Measurements from ENCODE around the gene SRRD.

Gene SRRD

DNA sequence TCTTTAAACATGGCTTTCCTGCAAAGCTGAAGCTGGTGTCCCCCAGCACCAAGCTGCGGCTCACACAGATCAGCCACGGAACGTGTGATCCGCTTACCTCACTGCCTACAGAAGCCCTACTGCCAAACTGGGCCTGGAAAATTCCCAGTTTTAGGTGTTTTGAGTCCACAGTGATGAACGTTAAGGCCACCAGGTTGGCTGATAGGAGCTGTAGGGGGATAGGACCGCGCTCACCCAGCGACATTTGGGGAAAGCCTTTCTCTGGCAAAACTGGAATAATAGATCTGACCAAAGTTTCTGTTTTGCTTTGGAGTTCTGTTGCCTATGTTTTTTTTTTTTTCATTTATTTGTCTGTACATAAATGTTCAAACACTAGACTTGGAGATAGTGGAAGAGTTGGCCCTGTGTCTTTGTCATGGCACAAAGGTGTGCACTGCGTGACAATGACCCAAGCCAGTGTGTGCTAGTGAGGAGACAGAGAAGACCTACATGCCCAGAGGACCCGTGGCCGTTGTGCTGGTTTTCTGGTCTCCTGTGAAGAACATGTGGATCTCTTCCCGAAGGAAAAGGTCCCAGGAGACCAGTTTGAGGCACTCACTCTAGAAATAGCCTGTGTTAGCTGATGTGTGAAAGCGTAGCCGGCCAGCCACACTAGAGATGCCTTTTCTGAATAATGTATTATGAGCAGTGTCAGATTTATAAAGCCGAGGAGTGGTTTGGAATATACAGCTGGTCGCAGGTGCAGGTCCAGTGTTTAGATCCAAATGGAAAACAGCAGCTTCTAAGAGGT, 39.6 kb upstream of the SRRD start:
- no peak overlapping the region for H3K4me2 ChIP-seq (ENCODE audit: low read length)

DNA sequence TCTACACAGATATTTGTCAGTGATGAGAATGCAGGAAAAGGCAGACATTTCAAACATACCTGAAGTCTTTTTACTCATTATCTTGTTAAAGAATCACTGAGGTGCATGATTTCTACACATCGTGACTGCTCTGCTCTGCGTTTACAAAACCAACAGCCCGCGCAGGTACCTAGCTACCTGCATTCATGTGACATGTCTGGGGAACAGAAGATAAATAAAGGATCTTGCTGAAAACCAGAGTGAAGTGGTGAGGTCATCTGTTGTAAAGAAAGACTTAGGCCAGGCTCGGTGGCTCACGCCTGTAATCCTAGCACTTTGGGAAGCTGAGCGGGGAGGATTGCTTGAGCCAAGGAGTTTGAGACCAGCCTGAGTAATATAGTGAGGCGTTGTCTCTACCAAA, 38.9 kb upstream of the SRRD start:
- TF ChIP-seq, protein P1, sequence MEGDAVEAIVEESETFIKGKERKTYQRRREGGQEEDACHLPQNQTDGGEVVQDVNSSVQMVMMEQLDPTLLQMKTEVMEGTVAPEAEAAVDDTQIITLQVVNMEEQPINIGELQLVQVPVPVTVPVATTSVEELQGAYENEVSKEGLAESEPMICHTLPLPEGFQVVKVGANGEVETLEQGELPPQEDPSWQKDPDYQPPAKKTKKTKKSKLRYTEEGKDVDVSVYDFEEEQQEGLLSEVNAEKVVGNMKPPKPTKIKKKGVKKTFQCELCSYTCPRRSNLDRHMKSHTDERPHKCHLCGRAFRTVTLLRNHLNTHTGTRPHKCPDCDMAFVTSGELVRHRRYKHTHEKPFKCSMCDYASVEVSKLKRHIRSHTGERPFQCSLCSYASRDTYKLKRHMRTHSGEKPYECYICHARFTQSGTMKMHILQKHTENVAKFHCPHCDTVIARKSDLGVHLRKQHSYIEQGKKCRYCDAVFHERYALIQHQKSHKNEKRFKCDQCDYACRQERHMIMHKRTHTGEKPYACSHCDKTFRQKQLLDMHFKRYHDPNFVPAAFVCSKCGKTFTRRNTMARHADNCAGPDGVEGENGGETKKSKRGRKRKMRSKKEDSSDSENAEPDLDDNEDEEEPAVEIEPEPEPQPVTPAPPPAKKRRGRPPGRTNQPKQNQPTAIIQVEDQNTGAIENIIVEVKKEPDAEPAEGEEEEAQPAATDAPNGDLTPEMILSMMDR (IDR thresholded peaks at IDR 0.05; ENCODE audit: low read depth, low read length), result no peak
- no peak for TF ChIP-seq EZH2phosphoT487 (IDR thresholded peaks at IDR 0.05; ENCODE audit: low read depth)
- Histone ChIP-seq H3K36me3 (replicated peaks; ENCODE audit: low read depth, low read length) (peaks cover 57% of the 10 kb centered on the region), H3K4me3 (ENCODE audit: low read length) (no peak overlapping the region), H3K27me3 (ENCODE audit: low read depth, low read length) (no peaks in the 10 kb centered on the region), H3K9ac (ENCODE audit: low read length) (no peak overlapping the region), H3K27ac (ENCODE audit: low read length) (no peak overlapping the region), H3K79me2 (ENCODE audit: low read length) (peaks cover 49% of the 10 kb centered on the region), H4K20me1 (ENCODE audit: insufficient read depth, low read length) (peaks cover 51% of the 10 kb centered on the region), H3K4me2 (ENCODE audit: low read length) (no peak overlapping the region), H2AFZ (ENCODE audit: low read depth, low read length) (no peak overlapping the region), H3K4me1 (ENCODE audit: low read length) (peaks cover 14% of the 10 kb centered on the region), H3K9me3 (ENCODE audit: insufficient read depth, low read length) (no peaks in the 10 kb centered on the region)

More for the DNA sequence above, 39.6 kb upstream of the SRRD start:
- no peaks in the 10 kb centered on the region for H3K9me3 ChIP-seq (ENCODE audit: insufficient read depth, low read length)
- no peaks in the 10 kb centered on the region for H3K27me3 ChIP-seq (ENCODE audit: low read depth, low read length)
- H2AFZ ChIP-seq (ENCODE audit: low read depth, low read length), result no peak overlapping the region
- no peak overlapping the region for H3K9ac ChIP-seq (ENCODE audit: low read length)
- no peak overlapping the region for H3K4me3 ChIP-seq (ENCODE audit: low read length)
- TF ChIP-seq, protein P1 (IDR thresholded peaks at IDR 0.05; ENCODE audit: low read depth, low read length), result no peak
- TF ChIP-seq EZH2phosphoT487 (IDR thresholded peaks at IDR 0.05; ENCODE audit: low read depth), result no peak
- H3K4me1 ChIP-seq (ENCODE audit: low read length), result peaks cover 14% of the 10 kb centered on the region
- peaks cover 57% of the 10 kb centered on the region for H4K20me1 ChIP-seq (ENCODE audit: insufficient read depth, low read length)
- peaks cover 56% of the 10 kb centered on the region for H3K79me2 ChIP-seq (ENCODE audit: low read length)
- H3K27ac ChIP-seq (ENCODE audit: low read length), result no peak overlapping the region
- peaks cover 62% of the 10 kb centered on the region for H3K36me3 ChIP-seq (replicated peaks; ENCODE audit: low read depth, low read length)

DNA sequence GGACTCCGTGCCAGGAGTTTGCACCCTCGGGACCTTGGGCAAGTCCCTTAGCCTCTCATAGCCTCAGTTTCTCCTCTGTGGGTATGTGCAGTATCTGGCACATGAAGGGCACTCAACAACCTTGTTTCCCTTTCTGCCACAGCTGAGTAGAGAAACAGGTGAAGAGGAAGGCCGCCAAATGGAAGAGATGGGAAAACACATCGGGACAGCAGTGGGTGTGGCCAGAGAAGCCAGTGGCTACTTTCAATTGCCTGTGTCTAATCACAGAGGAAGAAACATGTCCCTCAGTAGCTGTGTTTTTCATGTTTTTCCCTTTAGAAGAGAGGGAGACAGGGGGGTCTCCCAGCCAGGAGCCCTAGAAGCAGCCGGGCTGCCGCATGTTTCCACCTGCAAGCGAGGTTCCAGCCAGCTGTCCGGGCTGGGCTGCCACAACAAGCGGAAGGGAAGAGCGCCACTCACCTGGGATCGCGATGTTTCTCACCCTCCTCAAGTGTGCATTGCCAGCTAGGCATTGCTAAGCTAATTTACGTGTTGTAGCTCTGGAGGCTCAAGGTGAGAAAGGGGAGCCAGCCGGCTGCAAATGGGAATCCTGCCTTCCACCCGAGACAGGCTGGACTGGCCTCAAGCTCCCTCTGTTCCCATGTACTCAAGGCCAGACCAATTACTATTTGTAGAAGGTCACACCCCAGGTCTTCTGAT, 38.0 kb upstream of the SRRD start:
- Histone ChIP-seq H4K20me1 (ENCODE audit: insufficient read depth, low read length) (peaks cover 44% of the 10 kb centered on the region), H3K4me3 (ENCODE audit: low read length) (no peak overlapping the region), H3K4me2 (ENCODE audit: low read length) (no peak overlapping the region), H3K9me3 (ENCODE audit: insufficient read depth, low read length) (no peaks in the 10 kb centered on the region), H3K4me1 (ENCODE audit: low read length) (peaks cover 14% of the 10 kb centered on the region), H3K27me3 (ENCODE audit: low read depth, low read length) (no peaks in the 10 kb centered on the region), H3K9ac (ENCODE audit: low read length) (no peak overlapping the region), H3K79me2 (ENCODE audit: low read length) (peaks cover 40% of the 10 kb centered on the region), H3K36me3 (replicated peaks; ENCODE audit: low read depth, low read length) (peaks cover 56% of the 10 kb centered on the region), H3K27ac (ENCODE audit: low read length) (no peak overlapping the region), H2AFZ (ENCODE audit: low read depth, low read length) (no peak overlapping the region)
- TF ChIP-seq, protein P1 (IDR thresholded peaks at IDR 0.05; ENCODE audit: low read depth, low read length), result no peak
- TF ChIP-seq EZH2phosphoT487 (IDR thresholded peaks at IDR 0.05; ENCODE audit: low read depth), result no peak

DNA sequence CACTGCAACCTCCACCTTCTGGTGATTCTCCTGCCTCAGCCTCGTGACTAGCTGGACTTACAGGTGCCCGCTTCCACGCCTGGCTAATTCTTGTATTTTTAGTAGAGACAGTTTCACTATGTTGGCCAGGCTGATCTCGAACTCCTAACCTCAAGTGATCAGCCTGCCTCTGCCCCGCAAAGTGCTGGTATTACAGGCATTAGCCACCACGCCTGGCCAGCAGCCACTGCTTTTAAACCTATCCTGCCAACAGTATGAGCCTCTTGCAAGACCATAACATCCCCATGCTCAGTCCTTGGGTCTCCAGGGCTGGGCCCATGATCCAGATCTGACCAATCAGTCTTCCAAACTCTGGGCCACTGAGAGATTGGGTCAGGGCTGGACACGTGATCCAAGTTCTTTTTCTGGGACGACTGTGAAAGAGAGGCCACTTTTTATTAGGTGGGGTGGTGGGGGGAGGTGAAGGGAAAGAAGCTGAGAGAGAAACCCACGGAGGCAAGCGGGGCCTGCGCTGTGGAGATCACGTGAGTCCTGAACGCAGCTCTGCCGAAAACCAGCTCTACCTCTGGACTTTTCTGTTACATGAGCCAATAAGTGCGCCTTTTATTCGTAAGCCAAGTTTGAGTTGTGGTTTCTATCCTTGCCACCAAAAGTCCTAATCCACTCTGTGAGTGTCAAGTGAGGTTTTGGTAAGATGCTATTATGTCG, 36.7 kb upstream of the SRRD start:
- Histone ChIP-seq H3K36me3 (replicated peaks; ENCODE audit: low read depth, low read length) (peaks cover 56% of the 10 kb centered on the region), H4K20me1 (ENCODE audit: insufficient read depth, low read length) (peaks cover 32% of the 10 kb centered on the region), H3K27me3 (ENCODE audit: low read depth, low read length) (no peaks in the 10 kb centered on the region), H3K27ac (ENCODE audit: low read length) (no peak overlapping the region), H3K4me3 (ENCODE audit: low read length) (no peak overlapping the region), H3K79me2 (ENCODE audit: low read length) (peaks cover 27% of the 10 kb centered on the region), H3K4me2 (ENCODE audit: low read length) (no peak overlapping the region), H2AFZ (ENCODE audit: low read depth, low read length) (no peak overlapping the region), H3K4me1 (ENCODE audit: low read length) (peaks cover 7% of the 10 kb centered on the region), H3K9ac (ENCODE audit: low read length) (no peak overlapping the region), H3K9me3 (ENCODE audit: insufficient read depth, low read length) (no peaks in the 10 kb centered on the region)
- TF ChIP-seq, protein P1 (IDR thresholded peaks at IDR 0.05; ENCODE audit: low read depth, low read length), result no peak
- no peak for TF ChIP-seq EZH2phosphoT487 (IDR thresholded peaks at IDR 0.05; ENCODE audit: low read depth)
